Heart left ventricle (tissue), 16 donors: ENCODE data around the gene C15orf39. TPM values are rescaled to one million over a fixed set of nuclear protein-coding genes. Genes with fewer than 3 reads are reported as not detected.

Experiments used
- ATAC-seq, 4 donors: fragments of 200-7000 bp; cut with Tn5 transposase; one replicate each; pipeline ENCODE4 v1.9.1; 2020 to 2022; ENCODE audit warnings: moderate library complexity in 4 of 4, mild to moderate bottlenecking in 3 of 4, moderate number of reproducible peaks in 1 of 4
- DNase-seq, 5 donors: peaks; one replicate each; pipeline ENCODE4 v3.0.0-alpha.2; 2020
- H3K27ac ChIP-seq, 12 donors: fragments of 200-600 bp; sonication (generic) in 4 of 12; one replicate each; pipeline versions ENCODE4 v1.5.0 to v1.8.0; 2016 to 2022; ENCODE audit warnings: mild to moderate bottlenecking in 2 of 12
- H3K27me3 ChIP-seq, 9 donors: fragments of 200-600 bp; sonication (generic) in 2 of 9; one replicate each; pipeline versions ENCODE4 v1.5.1 to v1.8.0; 2016 to 2022; ENCODE audit warnings: mild to moderate bottlenecking in 3 of 9
- H3K36me3 ChIP-seq, 9 donors: fragments of 200-600 bp; sonication (generic) in 2 of 9; one replicate each; pipeline versions ENCODE4 v1.5.0 to v1.8.0; 2018 to 2022; ENCODE audit warnings: mild to moderate bottlenecking in 2 of 9
- H3K4me1 ChIP-seq, 12 donors: fragments of 200-600 bp; sonication (generic) in 4 of 12; one replicate each; pipeline versions ENCODE4 v1.5.0 to v1.8.0; 2016 to 2022; ENCODE audit warnings: mild to moderate bottlenecking in 3 of 12
- H3K4me3 ChIP-seq, 12 donors: fragments of 200-600 bp; sonication (generic) in 4 of 12; one replicate each; pipeline versions ENCODE4 v1.5.0 to v1.8.0; 2017 to 2022; ENCODE audit warnings: mild to moderate bottlenecking in 9 of 12, moderate library complexity in 4 of 12
- H3K9me3 ChIP-seq, 12 donors: fragments of 200-600 bp; sonication (generic) in 4 of 12; one replicate each; pipeline versions ENCODE4 v1.5.0 to v1.8.0; 2016 to 2022; ENCODE audit warnings: mild to moderate bottlenecking in 1 of 12
- CTCF ChIP-seq, 12 donors: fragments of 200-600 bp; sonication (generic) in 4 of 12; IDR thresholded peaks; one replicate each; pipeline versions ENCODE4 v1.5.0 to v1.8.0; 2018 to 2022; ENCODE audit warnings: antibody characterized with exemption in 12 of 12, mild to moderate bottlenecking in 5 of 12
- POLR2A ChIP-seq, 2 donors: fragments of 450-650 bp; IDR thresholded peaks; one replicate each; pipeline ENCODE4 v1.6.1; 2017; ENCODE audit warnings: antibody characterized with exemption in 2 of 2, mild to moderate bottlenecking in 2 of 2, moderate library complexity in 2 of 2
- WGBS, 4 donors: extraction: QIAGEN DNeasy Blood & Tissue Kit in 2 of 4; methylation state at CpG; one replicate each; pipeline versions ENCODE4 v1.1.5 to v1.1.7; 2013 to 2018; 5-methylcytosine and 5-hydroxymethylcytosine counted together
- intact Hi-C, 10 donors: fragments of 100-400 bp; cut with DNase I; formaldehyde crosslinking; loops; one replicate each; pipeline versions ENCODE4 v1.11.1 to v1.14.2; 2022
- polyA plus RNA-seq, 2 donors: library from polyadenylated mRNA; stranded (reverse); fragments of 200-250 nt; gene quantifications; one replicate each; pipeline ENCODE4 v1.2.3, GENCODE V29; 2013
- total RNA-seq, 9 donors: library from RNA; depleted of rRNA in 2 of 9; stranded (reverse); fragments of >200 nt in 2 of 9; fragmentation: NEBNext Ultra II Directional in 3 of 9; extraction: Animal tissue kit (Norgen Biotek cat#: 25700) in 3 of 9; gene quantifications; one replicate each; pipeline versions ENCODE4 v1.1.0 to v1.2.4, GENCODE V29; 2016 to 2023
- donor health status: ischemic (EF 13 %, LVEDD 7.1; RV severe dilation, severe dysfunction).
- donor health status: healthy with polysubstance abuse.
- donor health status: DM: no; HTN: yes; CAD: no.
- donor health status: DM: no; HTN: no; CAD: no.
- donor health status: ischemic (EF 25% LVEDD 6.9; RV normal size, moderate dysfunction).
- donor health status: ischemic (EF 25% LVEDD 5.7; RV mildly dilated, moderate dysfunction).
- donor health status: healthy.
- donor health status: DM: yes; HTN: yes; CAD: no.
- donor health status: ischemic (EF 35%, LVEDD 5.7; RV mildly dilated, moderate dysfunction).
- donor health status: nonischemic (EF 11% LVEDD 7.7; RV severe dilation, severe dysfunction).
- donor health status: DM: yes; HTN: yes; CAD: no.
- donor health status: PGD.
- donor health status: ischemic (EF 29% LVEDD 5.4; RV normal size, mild dysfunction).
- donor health status: nonischemic (EF 23%, LVEDD 6.1; RV moderate dilation, normal function).

C15orf39 gene
- total and polyA plus RNA-seq, 11 donors = 6.5 to 26.1 (median 13.6) TPM

- Histone ChIP-seq H3K36me3 (no peaks in the 10 kb centered on the region), H3K4me3 (no peak overlapping the region), H3K9me3 (no peaks in the 10 kb centered on the region), H3K27me3 (peaks cover 0 to 11% (median 0%) of the 10 kb centered on the region in 9 donors), H3K27ac (no peak overlapping the region), H3K4me1 (peaks cover 0 to 8% (median 0%) of the 10 kb centered on the region in 12 donors)
- intact Hi-C loops = loop anchor here in 4 of 10 donors (10.0 kb wide), 2 partner anchors 83 to 93 kb away; no protein-coding TSS in a partner anchor
- ATAC-seq (no peak), DNase-seq (no peak)
- TF ChIP-seq CTCF (IDR thresholded peaks at IDR 0.05) = no peak
- TF ChIP-seq POLR2A (IDR thresholded peaks at IDR 0.05) = no peak
- 66 to 76% (median 73%) methylated on average over 4 of the region's 4 CpGs for WGBS, 4 donors
Observed at GRCh38 chr15:75231836-75232235, 30.2 kb downstream of the C15orf39 start.

DNA sequence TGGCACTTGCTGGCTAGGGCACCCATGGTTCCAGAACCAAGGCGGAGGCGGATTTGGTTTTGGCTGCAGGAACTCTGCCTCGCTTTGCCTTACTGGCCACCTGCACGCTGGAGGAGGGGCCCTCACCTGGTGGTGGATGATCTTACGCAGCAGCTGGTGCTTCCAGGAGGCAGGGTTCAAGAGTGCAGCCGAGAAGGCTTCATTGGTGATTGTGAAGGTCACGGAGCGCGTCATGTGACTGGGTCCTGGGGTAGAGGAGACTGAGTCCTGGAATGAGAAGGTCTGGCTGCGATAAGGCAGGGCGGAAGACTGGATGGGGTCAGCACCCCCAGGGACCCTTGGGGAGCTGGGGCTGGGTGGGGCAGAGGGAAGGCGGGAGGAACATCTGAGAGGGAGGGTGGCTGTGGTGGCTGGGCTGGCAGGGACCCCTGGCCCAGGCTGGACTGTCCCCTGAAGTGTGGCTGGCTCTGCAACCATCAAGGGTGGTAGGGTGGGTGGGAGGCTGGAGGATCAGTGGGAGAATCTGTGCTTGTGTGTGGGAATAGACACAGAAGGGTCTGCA lies 30.7 kb downstream of the C15orf39 start:
- Histone ChIP-seq H3K4me1 (peaks cover 0 to 8% (median 0%) of the 10 kb centered on the region in 12 donors), H3K27me3 (peaks cover 0 to 11% (median 0%) of the 10 kb centered on the region in 9 donors), H3K36me3 (no peaks in the 10 kb centered on the region), H3K27ac (no peak overlapping the region), H3K9me3 (no peaks in the 10 kb centered on the region), H3K4me3 (no peak overlapping the region)
- no peak for TF ChIP-seq CTCF (IDR thresholded peaks at IDR 0.05)
- no peak for TF ChIP-seq POLR2A (IDR thresholded peaks at IDR 0.05)
- ATAC-seq = no peak
- WGBS, 4 donors = 88 to 94% (median 93%) methylated on average over 12 of the region's 12 CpGs
- intact Hi-C loops = loop anchor here in 4 of 10 donors (10.0 kb wide), 2 partner anchors 82 to 92 kb away; no protein-coding TSS in a partner anchor
- peak in 1 of 5 donors; percentile 15 for DNase-seq

- Histone ChIP-seq H3K4me3 (no peak overlapping the region), H3K27ac (no peak overlapping the region), H3K36me3 (no peaks in the 10 kb centered on the region), H3K4me1 (peaks cover 0 to 8% (median 0%) of the 10 kb centered on the region in 12 donors), H3K27me3 (peaks cover 0 to 11% (median 0%) of the 10 kb centered on the region in 9 donors), H3K9me3 (no peaks in the 10 kb centered on the region)
- TF ChIP-seq POLR2A (IDR thresholded peaks at IDR 0.05) (no peak), CTCF (IDR thresholded peaks at IDR 0.05) (no peak)
- intact Hi-C loops = loop anchor here in 4 of 10 donors (10.0 kb wide), 2 partner anchors 82 to 92 kb away; no protein-coding TSS in a partner anchor
- no peak for ATAC-seq
- no peak for DNase-seq
- WGBS, 4 donors = 86 to 90% (median 89%) methylated on average over 10 to 17 of the region's 17 CpGs
Observed at GRCh38 chr15:75232826-75233503, 31.3 kb downstream of the C15orf39 start.

DNA sequence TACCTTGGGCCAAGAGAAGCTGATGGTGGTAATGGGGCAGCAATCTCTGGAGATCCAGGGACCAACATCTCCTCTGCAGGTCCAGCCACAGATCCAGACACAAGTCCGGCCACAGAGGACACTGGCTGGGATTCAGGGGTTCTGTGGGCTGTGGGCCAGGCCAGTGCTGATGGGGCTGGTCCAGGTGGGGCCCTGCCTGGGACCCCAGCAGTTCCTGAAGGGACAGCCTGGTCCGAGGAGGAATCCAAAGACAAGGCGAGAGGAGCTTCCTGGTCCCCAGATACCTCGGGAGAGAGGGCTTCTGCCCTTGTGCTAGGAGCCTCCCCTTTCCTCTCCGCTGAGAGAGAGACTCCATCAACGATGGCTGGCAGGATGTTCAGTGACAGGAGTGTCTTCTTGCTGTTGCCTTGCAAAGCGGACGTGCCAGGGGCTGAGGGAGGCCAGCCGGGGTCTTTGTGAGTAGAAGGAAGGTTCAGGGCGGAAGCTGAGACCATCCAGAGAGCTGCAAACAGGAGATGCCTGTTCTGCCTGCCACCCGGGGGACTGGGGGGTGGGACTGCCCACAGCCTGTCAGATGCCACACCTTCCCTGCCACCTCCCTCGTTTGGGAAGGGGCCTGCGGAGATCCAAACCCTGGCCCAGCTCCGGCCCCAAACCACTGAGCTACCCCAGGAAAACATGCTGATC lies 32.0 kb downstream of the C15orf39 start:
- Histone ChIP-seq H3K9me3 (no peaks in the 10 kb centered on the region), H3K4me1 (peaks cover 0 to 8% (median 0%) of the 10 kb centered on the region in 12 donors), H3K36me3 (no peaks in the 10 kb centered on the region), H3K27me3 (peaks cover 0 to 11% (median 0%) of the 10 kb centered on the region in 9 donors), H3K27ac (no peak overlapping the region), H3K4me3 (no peak overlapping the region)
- 66 to 77% (median 69%) methylated on average over 14 of the region's 14 CpGs for WGBS, 4 donors
- DNase-seq (no peak), ATAC-seq (no peak)
- intact Hi-C loops = loop anchor here in 4 of 10 donors (10.0 kb wide), 2 partner anchors 81 to 91 kb away; no protein-coding TSS in a partner anchor
- TF ChIP-seq POLR2A (IDR thresholded peaks at IDR 0.05) (no peak), CTCF (IDR thresholded peaks at IDR 0.05) (no peak)
